ENCODE data around the gene PRSS22. TPM values are rescaled to one million over a fixed set of nuclear protein-coding genes. Genes with fewer than 3 reads are reported as not detected.

Gene PRSS22
- total RNA-seq, 1 donor from 2014 or later, result not detected

GRCh38 chr16:2865651-2866050 lies 7.7 kb upstream of the PRSS22 start:
- Histone ChIP-seq H3K9me3 (no peaks in the 10 kb centered on the region), H3K36me3 (no peaks in the 10 kb centered on the region), H3K27me3 (no peaks in the 10 kb centered on the region), H3K4me1 (no peaks in the 10 kb centered on the region), H3K27ac (no peak overlapping the region), H3K4me3 (no peak overlapping the region)
- intact Hi-C loops (cut with DNase I), result loop anchor here (5.0 kb wide), 2 partner anchors 47 to 88 kb away; partner anchors contain the start of genes ELOB and FLYWCH1
- DNase-seq (ENCODE audit: low spot score in 2 of 2), result no peak
- no peak for TF ChIP-seq CTCF (IDR thresholded peaks at IDR 0.05)

GRCh38 chr16:2860826-2861567 lies 3.0 kb upstream of the PRSS22 start:
- no peaks in the 10 kb centered on the region for H3K4me1 ChIP-seq
- DNase-seq (ENCODE audit: low spot score in 2 of 2), result no peak
- H3K27ac ChIP-seq, result no peak overlapping the region
- no peaks in the 10 kb centered on the region for H3K36me3 ChIP-seq
- TF ChIP-seq CTCF (IDR thresholded peaks at IDR 0.05), result no peak
- no peaks in the 10 kb centered on the region for H3K9me3 ChIP-seq
- H3K27me3 ChIP-seq, result peaks cover 11% of the 10 kb centered on the region
- intact Hi-C loops (cut with DNase I), result no loop called here
- no peak overlapping the region for H3K4me3 ChIP-seq

GRCh38 chr16:2859686-2860265 lies 1.8 kb upstream of the PRSS22 start:
- H3K4me1 ChIP-seq, result no peaks in the 10 kb centered on the region
- DNase-seq (ENCODE audit: low spot score in 2 of 2), result no peak
- no peaks in the 10 kb centered on the region for H3K9me3 ChIP-seq
- intact Hi-C loops (cut with DNase I), result no loop called here
- H3K36me3 ChIP-seq, result no peaks in the 10 kb centered on the region
- H3K27ac ChIP-seq, result no peak overlapping the region
- H3K4me3 ChIP-seq, result no peak overlapping the region
- peaks cover 11% of the 10 kb centered on the region for H3K27me3 ChIP-seq
- no peak for TF ChIP-seq CTCF (IDR thresholded peaks at IDR 0.05)

- no peak for DNase-seq (ENCODE audit: low spot score in 2 of 2)
- intact Hi-C loops (cut with DNase I), result no loop called here
- H3K9me3 ChIP-seq, result no peaks in the 10 kb centered on the region
- H3K4me1 ChIP-seq, result no peaks in the 10 kb centered on the region
- H3K4me3 ChIP-seq, result no peak overlapping the region
- H3K27ac ChIP-seq, result no peak overlapping the region
- H3K27me3 ChIP-seq, result peaks cover 11% of the 10 kb centered on the region
- no peak for TF ChIP-seq CTCF (IDR thresholded peaks at IDR 0.05)
- no peaks in the 10 kb centered on the region for H3K36me3 ChIP-seq
These were observed 465 bp upstream of the PRSS22 start for GRCh38 chr16:2858245-2859025.

GRCh38 chr16:2856686-2857450 lies 1.1 kb downstream of the PRSS22 start:
- intact Hi-C loops (cut with DNase I), result no loop called here
- H3K27ac ChIP-seq, result no peak overlapping the region
- DNase-seq (ENCODE audit: low spot score in 2 of 2), result no peak

More at GRCh38 chr16:2856686-2857450, 1.1 kb downstream of the PRSS22 start:
- Histone ChIP-seq H3K4me3 (no peak overlapping the region), H3K9me3 (no peaks in the 10 kb centered on the region), H3K27me3 (peaks cover 11% of the 10 kb centered on the region), H3K4me1 (no peaks in the 10 kb centered on the region), H3K36me3 (no peaks in the 10 kb centered on the region)
- TF ChIP-seq CTCF (IDR thresholded peaks at IDR 0.05), result no peak
